ENCODE data around the gene CLSTN1. TPM values are rescaled to one million over a fixed set of nuclear protein-coding genes. Genes with fewer than 3 reads are reported as not detected.

CLSTN1 gene
- 77.5 and 138 TPM in 2 replicates for total RNA-seq

DNA sequence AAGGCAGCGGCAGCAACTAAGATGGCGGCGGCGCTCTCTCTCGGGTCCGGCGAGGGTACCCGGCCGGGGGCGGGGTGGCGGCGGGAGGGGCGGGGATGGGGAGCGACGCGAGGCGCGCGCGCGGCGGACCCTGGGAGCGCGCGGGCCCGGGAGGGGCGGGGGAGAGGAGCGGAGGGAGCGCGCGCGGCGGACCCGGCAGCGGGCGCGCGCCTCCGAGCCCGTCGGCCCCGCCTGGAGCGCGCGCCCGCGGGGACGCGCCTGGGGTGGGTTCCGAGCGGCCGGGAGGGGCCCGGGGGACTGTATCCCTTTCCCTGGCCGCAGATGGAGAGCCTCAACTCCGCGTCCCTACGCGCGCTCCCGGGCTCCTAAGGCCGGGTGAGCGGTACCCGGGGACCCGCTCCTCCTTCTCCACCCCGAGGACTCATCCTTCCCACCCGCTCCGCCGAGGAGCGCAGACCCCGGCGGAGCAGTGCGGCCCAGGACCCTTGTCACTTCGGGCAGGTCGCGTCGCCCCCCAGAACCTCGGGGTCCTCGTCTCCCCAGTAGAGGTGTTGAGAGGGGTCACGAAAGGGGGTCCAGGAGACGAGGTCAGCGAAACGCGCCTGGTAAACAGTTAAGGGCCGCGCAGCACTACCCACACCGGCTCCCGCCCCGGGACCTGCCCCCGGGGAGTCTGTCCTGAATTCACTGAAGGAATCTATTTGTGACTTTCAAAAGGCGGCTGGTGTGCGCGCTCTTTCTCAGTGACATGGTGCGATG, at the start of gene CLSTN1:
CLSTN1 (minus strand) TSS at position 23 of the 759 bp plus-strand sequence. CDS start 232 bp downstream, outside the sequence.

Other genes with a start within 250 kb of the CLSTN1 start
- gene TMEM201, start 235.1 kb downstream of the CLSTN1 start, total RNA-seq, result 4.7 and 6.2 TPM in 2 replicates
- 6.2 and 8.9 TPM in 2 replicates for gene PIK3CD, start 172.2 kb downstream of the CLSTN1 start, total RNA-seq
- 24.2 and 25.2 TPM in 2 replicates for gene CTNNBIP1, start 86.3 kb upstream of the CLSTN1 start, total RNA-seq
- gene LZIC, start 119.4 kb upstream of the CLSTN1 start, total RNA-seq, result 33.1 and 33.9 TPM in 2 replicates
- gene NMNAT1, start 119.5 kb upstream of the CLSTN1 start, total RNA-seq, result 13.6 and 17.1 TPM in 2 replicates
- gene RBP7, start 173.3 kb upstream of the CLSTN1 start, total RNA-seq, result not detected in 2 replicates
- gene UBE4B, start 209.0 kb upstream of the CLSTN1 start, total RNA-seq, result 26.6 and 32.9 TPM in 2 replicates

Measured in uterine smooth muscle cell (primary cell).